Measurements from ENCODE around the gene CD99L2. TPM values are rescaled to one million over a fixed set of nuclear protein-coding genes. Genes with fewer than 3 reads are reported as not detected.

CD99L2 gene, protein sequence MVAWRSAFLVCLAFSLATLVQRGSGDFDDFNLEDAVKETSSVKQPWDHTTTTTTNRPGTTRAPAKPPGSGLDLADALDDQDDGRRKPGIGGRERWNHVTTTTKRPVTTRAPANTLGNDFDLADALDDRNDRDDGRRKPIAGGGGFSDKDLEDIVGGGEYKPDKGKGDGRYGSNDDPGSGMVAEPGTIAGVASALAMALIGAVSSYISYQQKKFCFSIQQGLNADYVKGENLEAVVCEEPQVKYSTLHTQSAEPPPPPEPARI
- total RNA-seq, result 21.5 and 31.2 TPM in 2 replicates

DNA sequence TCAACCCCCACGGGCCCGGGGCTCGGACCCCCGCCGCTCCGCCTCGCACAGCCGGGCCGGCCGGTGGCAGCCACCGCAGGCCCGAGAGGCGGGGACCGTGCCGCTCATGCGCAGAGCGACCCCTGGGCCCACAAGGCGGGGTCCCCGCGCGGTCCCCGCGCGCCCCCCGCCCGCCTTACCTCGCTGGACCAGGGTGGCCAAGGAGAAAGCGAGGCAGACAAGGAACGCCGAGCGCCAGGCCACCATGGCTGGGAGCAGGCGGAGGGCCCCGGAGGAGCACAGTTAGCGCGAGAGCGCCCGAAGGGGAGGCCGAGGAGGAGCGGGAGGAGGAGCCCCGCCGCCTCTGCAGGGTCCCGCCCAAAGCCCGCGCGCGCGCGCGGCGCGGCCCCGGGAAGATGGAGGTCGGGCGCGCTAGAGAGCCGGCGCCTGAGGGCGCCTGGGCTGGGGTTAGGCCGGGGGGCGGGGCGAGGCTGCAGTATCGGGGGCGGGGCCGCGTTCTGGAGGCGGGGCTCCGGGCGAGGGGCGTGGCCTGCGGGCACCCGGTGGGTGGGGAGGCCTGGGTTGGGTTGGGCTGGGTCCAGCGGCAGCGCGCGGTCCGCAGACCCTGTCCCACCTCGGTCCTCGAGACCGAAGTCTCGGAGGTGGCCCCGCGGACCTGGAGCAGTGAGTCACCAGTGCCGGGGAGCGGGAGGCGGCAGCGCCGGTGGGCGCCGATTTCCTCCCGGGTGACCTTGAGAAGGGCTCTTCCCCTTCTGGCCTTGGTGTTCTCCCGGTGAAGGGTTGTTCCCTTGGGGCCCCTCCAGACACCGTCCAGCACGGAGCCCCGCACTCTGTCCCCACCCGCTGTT lies at the start of gene CD99L2:
TSS of gene CD99L2 (minus strand) at position 326 of the 848 bp plus-strand sequence. CDS start at position 246, 80 bp downstream.
- DNase-seq (ENCODE audit: low read depth, low spot score), result peak; percentile 37

DNA sequence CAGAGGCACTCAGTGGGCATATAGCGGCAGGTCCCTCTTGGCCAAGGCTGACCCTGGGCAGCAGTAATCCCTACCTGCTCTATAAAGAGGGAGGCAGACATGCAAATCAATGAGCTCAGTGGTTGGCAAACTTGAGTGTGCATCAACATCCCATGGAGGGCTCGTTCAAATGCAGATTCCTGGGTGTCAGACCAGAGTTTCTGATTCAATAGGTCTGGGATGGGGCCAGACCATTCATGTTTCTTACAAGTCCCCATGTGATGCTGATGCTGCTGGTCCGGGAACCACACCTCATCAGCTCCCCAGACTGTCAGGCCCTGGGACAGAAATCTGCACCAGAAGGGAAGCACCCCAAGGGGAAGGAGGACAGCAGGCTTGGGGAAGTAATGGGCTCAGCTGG lies 45.8 kb upstream of the CD99L2 start:
- no peak for DNase-seq (ENCODE audit: low read depth, low spot score)

- DNase-seq (ENCODE audit: low read depth, low spot score), result no peak
Observed at GRCh38 chrX:150942942-150943594, 44.6 kb upstream of the CD99L2 start.

GRCh38 chrX:150941580-150941979 lies 43.1 kb upstream of the CD99L2 start:
- DNase-seq (ENCODE audit: low read depth, low spot score), result no peak

GRCh38 chrX:150940844-150941495 lies 42.5 kb upstream of the CD99L2 start:
- DNase-seq (ENCODE audit: low read depth, low spot score), result no peak

DNA sequence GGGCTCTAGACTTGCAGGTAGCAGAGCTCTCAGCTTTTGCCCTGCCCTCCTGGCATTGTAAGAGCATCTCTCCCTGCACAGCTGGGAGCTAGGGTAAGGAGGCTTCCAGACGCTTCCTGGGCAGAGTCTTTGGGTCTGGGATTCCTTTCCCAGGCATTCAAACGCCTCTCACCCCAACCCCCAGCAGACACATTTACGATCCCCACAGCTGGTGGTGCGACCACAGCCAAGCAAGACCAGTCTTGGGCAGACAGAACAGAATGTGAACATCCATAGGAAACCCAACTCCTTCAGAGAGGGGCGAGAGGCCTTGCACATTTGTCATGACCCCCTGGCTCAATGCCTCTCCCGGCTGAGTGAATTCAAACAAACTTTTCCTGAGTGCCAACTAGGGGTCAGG lies 38.1 kb upstream of the CD99L2 start:
- no peak for DNase-seq (ENCODE audit: low read depth, low spot score)

DNA sequence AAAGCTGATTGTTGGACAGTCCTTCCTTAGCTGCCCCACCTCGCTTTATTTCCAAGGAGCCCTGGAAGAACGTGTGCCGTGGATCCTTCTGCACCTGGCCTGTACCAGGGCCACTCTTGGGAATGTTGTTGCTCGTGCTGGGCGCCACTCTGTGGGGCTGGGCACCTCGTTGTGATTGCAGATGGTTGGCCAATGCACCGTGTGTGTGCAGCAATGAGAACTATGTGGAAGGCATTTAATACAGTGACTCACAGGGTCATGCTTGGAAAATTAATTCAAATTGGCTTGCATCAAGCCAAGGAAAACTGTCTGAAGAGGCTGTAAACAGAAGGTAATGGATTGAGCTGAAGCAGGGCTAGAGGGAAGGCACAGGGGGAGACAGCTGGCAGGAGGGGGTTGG lies 37.0 kb upstream of the CD99L2 start:
- DNase-seq (ENCODE audit: low read depth, low spot score), result no peak

GRCh38 chrX:150934453-150934852 lies 36.0 kb upstream of the CD99L2 start:
- DNase-seq (ENCODE audit: low read depth, low spot score), result no peak

DNA sequence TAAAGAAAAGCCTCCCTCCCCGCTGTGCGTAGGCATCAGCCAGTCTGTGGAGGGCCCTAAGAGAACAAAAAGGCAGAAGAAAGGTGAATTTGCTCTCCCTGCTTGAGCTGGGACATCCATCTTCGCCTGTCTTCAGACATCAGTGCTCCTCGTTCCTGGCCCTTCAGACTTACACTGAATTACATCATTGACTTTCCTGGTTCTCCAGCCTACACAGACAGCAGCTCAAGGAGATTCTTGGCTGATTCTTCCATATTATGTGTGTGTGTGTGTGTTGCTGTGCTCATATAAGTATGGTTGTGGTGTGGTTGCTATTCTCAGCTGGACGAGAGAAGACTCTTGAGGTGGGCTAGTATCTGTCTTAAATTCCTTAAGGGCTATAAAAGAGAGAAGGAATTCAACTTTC lies 35.5 kb upstream of the CD99L2 start:
- DNase-seq (ENCODE audit: low read depth, low spot score), result no peak

DNA sequence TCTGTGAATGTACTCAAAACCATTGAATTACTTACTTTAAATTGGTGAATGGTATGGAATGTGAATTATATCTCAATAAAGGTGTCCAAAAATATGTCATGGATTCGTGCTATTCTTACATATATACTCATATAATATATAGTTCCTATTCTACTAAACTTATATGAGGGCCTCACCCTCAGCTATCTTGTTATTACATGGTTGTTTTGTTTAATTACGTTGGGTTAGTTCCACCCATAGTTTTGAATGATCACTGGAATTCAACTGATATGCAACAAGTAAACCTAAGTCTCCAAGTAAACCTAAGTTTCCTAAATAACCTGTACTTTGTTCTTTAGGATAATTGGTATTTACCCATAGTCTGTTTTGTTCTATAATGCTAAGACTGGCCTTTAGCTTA lies 30.6 kb upstream of the CD99L2 start:
- no peak for DNase-seq (ENCODE audit: low read depth, low spot score)

GRCh38 chrX:150926791-150927190 lies 28.3 kb upstream of the CD99L2 start:
- no peak for DNase-seq (ENCODE audit: low read depth, low spot score)

DNA sequence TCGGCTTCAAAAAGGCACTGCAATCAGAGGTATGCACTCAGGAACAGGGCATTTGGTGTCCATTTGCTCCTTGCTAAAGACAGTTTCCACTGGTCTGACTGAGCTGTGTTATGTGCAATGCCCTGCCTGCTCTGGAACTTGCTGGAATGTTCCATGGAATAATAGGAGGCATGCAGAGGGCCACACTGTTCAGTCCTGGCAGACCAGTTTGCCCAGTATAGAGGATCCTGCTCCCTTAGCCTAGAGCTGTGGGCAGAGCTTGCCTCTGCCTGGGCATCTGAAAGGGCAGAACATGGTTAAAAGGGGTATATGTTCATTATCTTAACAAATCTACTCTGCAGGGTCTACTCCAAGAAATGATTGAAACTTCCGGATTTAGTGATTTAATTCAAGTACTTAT lies 27.8 kb upstream of the CD99L2 start:
- no peak for DNase-seq (ENCODE audit: low read depth, low spot score)

DNA sequence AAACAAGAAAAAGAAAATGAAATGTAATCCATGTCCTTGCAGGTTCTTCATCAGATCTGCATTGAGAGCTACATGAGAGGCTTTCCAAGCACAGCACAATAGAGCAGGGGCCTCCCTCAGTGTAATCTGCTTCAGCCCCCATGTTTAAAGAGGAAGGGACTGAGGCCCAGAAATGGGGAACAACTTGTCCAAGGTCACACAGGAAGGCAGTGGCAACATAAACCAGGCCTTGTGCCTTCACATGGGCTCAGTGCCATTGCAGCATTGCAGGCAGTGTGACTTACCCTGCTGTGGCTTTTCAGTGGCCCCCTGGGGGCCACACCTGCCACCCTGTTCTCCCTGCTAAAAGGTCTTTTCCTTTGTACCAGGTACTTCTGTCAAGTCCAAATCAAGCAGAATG lies 20.9 kb upstream of the CD99L2 start:
- no peak for DNase-seq (ENCODE audit: low read depth, low spot score)

DNA sequence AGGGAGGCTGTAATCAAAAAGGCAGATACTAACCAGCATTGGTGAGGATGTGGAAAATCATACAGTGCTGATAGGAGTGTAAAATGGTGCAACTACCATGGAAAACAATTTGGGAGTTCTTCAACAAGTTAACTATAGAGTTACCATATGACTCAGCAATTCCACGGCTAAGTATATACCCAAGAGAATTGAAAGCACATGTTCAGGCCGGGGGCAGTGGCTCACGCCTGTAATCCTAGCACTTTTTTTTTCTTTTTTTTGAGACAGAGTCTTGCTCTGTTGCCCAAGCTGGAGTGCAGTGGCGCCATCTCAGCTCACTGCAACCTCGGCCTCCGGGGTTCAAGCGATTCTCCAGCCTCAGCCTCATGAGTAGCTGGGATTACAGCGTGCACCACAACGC lies 15.0 kb upstream of the CD99L2 start:
- no peak for DNase-seq (ENCODE audit: low read depth, low spot score)

DNA sequence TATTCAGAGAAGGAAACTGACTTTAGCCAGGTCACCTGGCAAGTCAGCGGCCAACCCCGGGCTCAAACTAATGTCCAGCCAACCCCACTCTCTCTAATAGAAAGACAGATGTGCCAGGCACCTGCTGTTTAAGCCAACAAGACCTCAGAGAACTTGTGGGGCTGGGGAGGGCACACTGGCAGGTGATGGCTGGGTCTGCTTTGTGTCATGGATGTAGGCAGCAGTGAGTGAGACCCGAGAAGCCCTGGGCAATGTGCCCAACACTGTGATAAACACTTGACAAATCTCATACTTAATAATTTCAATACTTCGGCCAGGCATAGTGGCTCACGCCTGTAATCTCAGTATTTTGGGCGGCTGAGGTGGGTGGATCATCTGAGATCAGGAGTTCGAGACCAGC lies 9.0 kb upstream of the CD99L2 start:
- no peak for DNase-seq (ENCODE audit: low read depth, low spot score)

DNA sequence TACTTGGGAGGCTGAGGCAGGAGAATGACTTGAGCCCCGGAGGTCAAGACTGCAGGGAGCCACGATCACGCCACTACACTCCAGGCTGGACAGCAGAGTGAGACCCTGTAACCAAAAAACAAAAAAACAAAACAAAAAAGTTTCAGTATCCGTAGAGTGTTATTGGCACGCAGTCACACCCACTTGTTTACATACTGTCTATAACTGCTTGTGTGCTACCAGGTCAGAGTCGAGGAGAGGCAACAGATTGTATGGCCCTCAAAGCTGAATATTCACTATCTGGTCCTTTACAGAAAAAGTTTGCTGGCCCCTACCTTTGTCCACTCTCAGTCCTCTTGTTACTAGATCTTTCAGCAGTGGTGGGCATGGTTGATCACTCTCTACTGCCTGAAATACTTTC lies 8.2 kb upstream of the CD99L2 start:
- no peak for DNase-seq (ENCODE audit: low read depth, low spot score)

DNA sequence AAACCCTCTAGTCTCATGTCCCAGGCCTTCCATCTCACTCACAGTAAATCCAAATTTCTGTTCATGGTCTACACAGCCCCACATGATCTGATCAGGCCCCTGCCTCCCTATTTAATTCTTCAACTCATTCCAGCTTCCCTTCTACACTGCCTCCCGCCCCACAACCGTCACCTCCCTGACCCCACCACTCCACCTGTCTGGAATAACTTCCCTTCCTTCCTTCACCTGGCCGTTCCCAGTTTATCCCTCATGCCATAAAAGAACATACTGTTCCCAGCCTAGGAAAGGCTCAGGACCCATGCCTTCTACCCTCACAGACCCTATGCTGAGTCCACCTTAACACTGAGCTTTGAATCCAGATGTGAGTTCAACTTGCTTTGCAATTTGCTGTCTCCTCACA lies 6.8 kb upstream of the CD99L2 start:
- DNase-seq (ENCODE audit: low read depth, low spot score), result no peak

GRCh38 chrX:150903110-150903508 lies 4.6 kb upstream of the CD99L2 start:
- DNase-seq (ENCODE audit: low read depth, low spot score), result no peak

GRCh38 chrX:150902434-150903109 lies 4.1 kb upstream of the CD99L2 start:
- no peak for DNase-seq (ENCODE audit: low read depth, low spot score)

DNA sequence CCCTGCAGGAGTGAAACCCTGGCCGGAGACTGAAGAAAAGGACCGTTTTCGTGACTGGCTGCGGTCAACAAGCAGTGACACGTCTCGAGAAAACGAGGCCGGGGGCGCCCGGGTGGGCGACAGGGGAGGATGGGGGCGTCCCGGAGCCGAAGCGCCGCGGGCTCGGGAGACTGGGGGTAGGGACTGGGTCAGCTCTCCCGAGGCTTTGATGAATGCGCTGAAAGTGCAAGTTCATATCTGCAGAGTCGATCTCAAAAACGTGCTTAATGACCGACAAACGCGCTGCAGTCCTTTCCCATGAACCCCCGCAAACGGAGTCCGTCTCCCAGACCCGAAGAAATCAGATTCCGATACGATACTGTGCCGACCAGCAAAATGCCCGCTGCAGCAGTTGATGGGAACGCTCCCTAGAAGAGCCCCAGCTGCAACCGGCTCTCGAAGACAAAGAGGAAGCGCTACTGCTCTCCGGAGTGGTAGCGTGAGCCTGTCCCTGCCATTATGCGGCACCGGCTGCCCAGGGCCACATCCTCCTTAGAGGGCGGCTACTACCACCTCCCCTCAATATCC lies 806 bp upstream of the CD99L2 start:
- DNase-seq (ENCODE audit: low read depth, low spot score), result no peak

Measured in pulmonary artery endothelial cell (primary cell).